ENCODE measurements around the gene PIK3CD. TPM values are rescaled to one million over a fixed set of nuclear protein-coding genes. Genes with fewer than 3 reads are reported as not detected.

Gene PIK3CD
- total RNA-seq, 1 experiment from 2014 or later = 10.3 TPM

DNA sequence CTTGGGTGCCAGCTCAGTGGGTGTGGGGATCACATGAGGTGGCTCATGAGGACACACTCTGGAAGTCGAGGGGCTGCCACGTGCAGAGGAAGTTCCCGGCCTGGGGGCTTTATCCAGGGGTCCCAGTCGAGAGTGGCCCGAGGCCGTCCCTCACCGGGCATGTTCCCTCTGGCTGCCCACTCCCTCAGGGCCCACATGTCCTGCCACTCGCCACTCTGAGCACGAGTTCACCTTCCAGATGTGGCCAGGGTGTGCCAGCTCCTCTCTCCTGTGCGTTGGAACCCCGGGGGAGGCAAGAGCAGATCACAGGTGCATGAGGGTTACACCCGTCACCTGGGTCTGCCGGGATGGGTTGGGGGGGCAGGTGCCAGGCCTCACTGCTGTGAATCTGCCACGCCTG, 48.2 kb upstream of the PIK3CD start:
- no TSS peak for BruUV-seq (replicated peaks)
- Histone ChIP-seq H3K36me3 (ENCODE audit: low read depth) (no peaks in the 10 kb centered on the region), H3K4me1 (replicated peaks; ENCODE audit: insufficient read depth) (no peaks in the 10 kb centered on the region), H2AFZ (no peak overlapping the region), H3K27ac (no peak overlapping the region), H3K4me2 (no peak overlapping the region), H3K4me3 (no peak overlapping the region), H4K20me1 (ENCODE audit: insufficient read depth) (no peaks in the 10 kb centered on the region), H3K79me2 (ENCODE audit: low read depth) (no peaks in the 10 kb centered on the region), H3K9me3 (ENCODE audit: insufficient read depth, low read depth) (no peaks in the 10 kb centered on the region), H3K9me2 (ENCODE audit: insufficient read depth) (no peaks in the 10 kb centered on the region), H3K27me3 (ENCODE audit: insufficient read depth, low read depth) (no peaks in the 10 kb centered on the region), H3F3A (ENCODE audit: insufficient read depth, low read depth) (no peaks in the 10 kb centered on the region)
- POLR2A ChIA-PET (ENCODE audit: unreplicated experiment) = no interaction called here
- no peak for DNase-seq
- CTCF ChIA-PET = no interaction called here
- TF ChIP-seq, protein P1, sequence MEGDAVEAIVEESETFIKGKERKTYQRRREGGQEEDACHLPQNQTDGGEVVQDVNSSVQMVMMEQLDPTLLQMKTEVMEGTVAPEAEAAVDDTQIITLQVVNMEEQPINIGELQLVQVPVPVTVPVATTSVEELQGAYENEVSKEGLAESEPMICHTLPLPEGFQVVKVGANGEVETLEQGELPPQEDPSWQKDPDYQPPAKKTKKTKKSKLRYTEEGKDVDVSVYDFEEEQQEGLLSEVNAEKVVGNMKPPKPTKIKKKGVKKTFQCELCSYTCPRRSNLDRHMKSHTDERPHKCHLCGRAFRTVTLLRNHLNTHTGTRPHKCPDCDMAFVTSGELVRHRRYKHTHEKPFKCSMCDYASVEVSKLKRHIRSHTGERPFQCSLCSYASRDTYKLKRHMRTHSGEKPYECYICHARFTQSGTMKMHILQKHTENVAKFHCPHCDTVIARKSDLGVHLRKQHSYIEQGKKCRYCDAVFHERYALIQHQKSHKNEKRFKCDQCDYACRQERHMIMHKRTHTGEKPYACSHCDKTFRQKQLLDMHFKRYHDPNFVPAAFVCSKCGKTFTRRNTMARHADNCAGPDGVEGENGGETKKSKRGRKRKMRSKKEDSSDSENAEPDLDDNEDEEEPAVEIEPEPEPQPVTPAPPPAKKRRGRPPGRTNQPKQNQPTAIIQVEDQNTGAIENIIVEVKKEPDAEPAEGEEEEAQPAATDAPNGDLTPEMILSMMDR (conservative IDR thresholded peaks at IDR 0.05) = no peak
- no peak for TF ChIP-seq EZH2 (IDR thresholded peaks at IDR 0.05; ENCODE audit: low read depth)
- intact Hi-C loops (cut with micrococcal nuclease; ENCODE audit: unreplicated experiment) = no loop called here

GRCh38 chr1:9603766-9604753, 47.5 kb upstream of the PIK3CD start:
- Histone ChIP-seq H3K79me2 (ENCODE audit: low read depth) (no peaks in the 10 kb centered on the region), H3K36me3 (ENCODE audit: low read depth) (no peaks in the 10 kb centered on the region), H2AFZ (no peak overlapping the region), H4K20me1 (ENCODE audit: insufficient read depth) (no peaks in the 10 kb centered on the region), H3K4me2 (no peak overlapping the region), H3F3A (ENCODE audit: insufficient read depth, low read depth) (no peaks in the 10 kb centered on the region), H3K4me1 (replicated peaks; ENCODE audit: insufficient read depth) (no peaks in the 10 kb centered on the region), H3K9me2 (ENCODE audit: insufficient read depth) (no peaks in the 10 kb centered on the region), H3K9me3 (ENCODE audit: insufficient read depth, low read depth) (no peaks in the 10 kb centered on the region), H3K4me3 (no peak overlapping the region), H3K27me3 (ENCODE audit: insufficient read depth, low read depth) (no peaks in the 10 kb centered on the region), H3K27ac (no peak overlapping the region)
- intact Hi-C loops (cut with micrococcal nuclease; ENCODE audit: unreplicated experiment) = no loop called here
- no peak for DNase-seq
- TF ChIP-seq, protein P1 (conservative IDR thresholded peaks at IDR 0.05) = no peak
- TF ChIP-seq EZH2 (IDR thresholded peaks at IDR 0.05; ENCODE audit: low read depth) = no peak
- BruUV-seq (replicated peaks) = no TSS peak
- POLR2A ChIA-PET (ENCODE audit: unreplicated experiment) = no interaction called here
- CTCF ChIA-PET = no interaction called here

- no peaks in the 10 kb centered on the region for H3F3A ChIP-seq (ENCODE audit: insufficient read depth, low read depth)
- no peaks in the 10 kb centered on the region for H3K9me2 ChIP-seq (ENCODE audit: insufficient read depth)
- H3K36me3 ChIP-seq (ENCODE audit: low read depth) = no peaks in the 10 kb centered on the region
- H3K4me3 ChIP-seq = no peak overlapping the region
- no peaks in the 10 kb centered on the region for H3K4me1 ChIP-seq (replicated peaks; ENCODE audit: insufficient read depth)
- intact Hi-C loops (cut with micrococcal nuclease; ENCODE audit: unreplicated experiment) = no loop called here
- no peaks in the 10 kb centered on the region for H3K9me3 ChIP-seq (ENCODE audit: insufficient read depth, low read depth)
- H3K4me2 ChIP-seq = no peak overlapping the region
- ChIA-PET POLR2A (ENCODE audit: unreplicated experiment) (no interaction called here), CTCF (no interaction called here)
- no peaks in the 10 kb centered on the region for H3K79me2 ChIP-seq (ENCODE audit: low read depth)
- no TSS peak for BruUV-seq (replicated peaks)
- no peaks in the 10 kb centered on the region for H4K20me1 ChIP-seq (ENCODE audit: insufficient read depth)
- no peak overlapping the region for H3K27ac ChIP-seq
- H2AFZ ChIP-seq = no peak overlapping the region
- TF ChIP-seq, protein P1 (conservative IDR thresholded peaks at IDR 0.05) = no peak
- TF ChIP-seq EZH2 (IDR thresholded peaks at IDR 0.05; ENCODE audit: low read depth) = no peak
- no peaks in the 10 kb centered on the region for H3K27me3 ChIP-seq (ENCODE audit: insufficient read depth, low read depth)
- no peak for DNase-seq
These were observed 46.7 kb upstream of the PIK3CD start for GRCh38 chr1:9604836-9605235.

All from PC-9 (cell line).